Keratinocyte (primary cell): ENCODE measurements around the gene KIDINS220. TPM values are rescaled to one million over a fixed set of nuclear protein-coding genes. Genes with fewer than 3 reads are reported as not detected.

Experiments
- DNase-seq: peaks from one replicate; pipeline ENCODE4 v3.0.0-alpha.2; 2011; ENCODE audit warnings: low read depth, missing footprints, low spot score
- FAIRE-seq: peaks from 2 replicates; lab custom pipeline; 2011; peaks lifted over from hg19 to GRCh38; lab: Jason Lieb, UNC
- H2AFZ ChIP-seq: 2 replicates; pipeline ENCODE4 v1.6.0; 2012; ENCODE audit warnings: low read length, control low read depth, inconsistent platforms; ENCODE audit not compliant: control insufficient read depth
- H3K27ac ChIP-seq: 2 replicates; pipeline ENCODE4 v1.5.1; 2011; ENCODE audit warnings: low read length; ENCODE audit not compliant: control insufficient read depth, insufficient read depth
- H3K27me3 ChIP-seq: 3 replicates; pipeline ENCODE4 v1.6.0; 2011; ENCODE audit warnings: low read length; ENCODE audit not compliant: control insufficient read depth, insufficient read depth; ENCODE audit errors: extremely low read depth
- H3K36me3 ChIP-seq, 2 experiments: 2 replicates in 1 of 2; 3 replicates in 1 of 2; pipeline ENCODE4 v1.5.1; 2011; ENCODE audit warnings: low read length in 2 of 2, mild to moderate bottlenecking in 1 of 2; ENCODE audit not compliant: control insufficient read depth in 2 of 2, insufficient read depth in 2 of 2; ENCODE audit errors: extremely low read depth in 1 of 2
- H3K4me1 ChIP-seq: 3 replicates; pipeline ENCODE4 v1.5.1; 2011; ENCODE audit warnings: low read length; ENCODE audit not compliant: control insufficient read depth, insufficient read depth; ENCODE audit errors: extremely low read depth
- H3K4me2 ChIP-seq: 3 replicates; pipeline ENCODE4 v1.6.0; 2011; ENCODE audit warnings: low read depth, low read length; ENCODE audit not compliant: control insufficient read depth, insufficient read depth; ENCODE audit errors: extremely low read depth
- H3K4me3 ChIP-seq, 3 experiments: fragments of 200-600 bp in 1 of 3; sonication (generic) in 1 of 3; 2 replicates in 2 of 3; 3 replicates in 1 of 3; pipeline ENCODE4 v1.5.1; 2011 to 2016; ENCODE audit warnings: low read length in 3 of 3, mild to moderate bottlenecking in 3 of 3, control low read depth in 2 of 3, inconsistent platforms in 1 of 3, low read depth in 1 of 3, mixed read lengths in 1 of 3, mixed run types in 1 of 3, moderate library complexity in 1 of 3; ENCODE audit not compliant: control insufficient read depth in 2 of 3, insufficient read depth in 2 of 3; ENCODE audit errors: extremely low read depth in 1 of 3
- H3K79me2 ChIP-seq: 2 replicates; pipeline ENCODE4 v1.6.0; 2012; ENCODE audit warnings: low read length; ENCODE audit not compliant: control insufficient read depth, insufficient read depth
- H3K9ac ChIP-seq: 3 replicates; pipeline ENCODE4 v1.6.0; 2011; ENCODE audit warnings: low read length; ENCODE audit not compliant: control insufficient read depth, insufficient read depth; ENCODE audit errors: extremely low read depth
- H3K9me1 ChIP-seq: 3 replicates; pipeline ENCODE4 v1.6.0; 2011; ENCODE audit warnings: low read length; ENCODE audit not compliant: control insufficient read depth, insufficient read depth; ENCODE audit errors: extremely low read depth
- H3K9me3 ChIP-seq: 2 replicates; pipeline ENCODE4 v1.5.1; 2012; ENCODE audit warnings: low read depth, low read length; ENCODE audit not compliant: control insufficient read depth
- H4K20me1 ChIP-seq: 3 replicates; pipeline ENCODE4 v1.6.0; 2011; ENCODE audit warnings: low read length; ENCODE audit not compliant: control insufficient read depth, insufficient read depth; ENCODE audit errors: extremely low read depth
- EZH2 ChIP-seq: IDR thresholded peaks from one replicate; pipeline ENCODE4 v1.6.1; 2012; ENCODE audit warnings: inconsistent platforms, mild to moderate bottlenecking, low read length, moderate library complexity
- dilution Hi-C: fragments of 300-500 bp; cut with MboI; formaldehyde crosslinking; loops from one replicate; pipeline ENCODE4 v1.7.0; 2020; ENCODE audit warnings: low sequenced_read_pairs; ENCODE audit not compliant: extremely low pct_ligation_motif_present
- polyA plus RNA-seq, 5 experiments: library from polyadenylated mRNA; depleted of rRNA in 3 of 5; stranded (reverse) in 3 of 5; stranded (forward) in 1 of 5; unstranded in 1 of 5; fragments of >200 nt; gene quantifications; 1 replicate in 1 of 5; 2 replicates in 3 of 5; 3 replicates in 1 of 5; pipeline versions ENCODE4 v1.2.1 to v1.2.3, GENCODE V29; 2011 to 2012; ENCODE audit warnings: missing spikeins in 2 of 5, low read depth in 1 of 5, low replicate concordance in 1 of 5
- TF ChIP-seq, protein P1 (sequence below), 3 experiments: IDR thresholded peaks in 1 of 3; conservative IDR thresholded peaks in 1 of 3; optimal IDR thresholded peaks in 1 of 3; 2 replicates in 2 of 3; 3 replicates in 1 of 3; pipeline versions ENCODE3 to v1.5.1; 2011; ENCODE audit warnings: low read length in 3 of 3, mild to moderate bottlenecking in 3 of 3, moderate library complexity in 2 of 3, control low read depth in 1 of 3, inconsistent platforms in 1 of 3; ENCODE audit not compliant: insufficient read depth in 2 of 3; ENCODE audit errors: extremely low read depth in 1 of 3

KIDINS220 gene
- polyA plus RNA-seq, 1 donor (not counting 4 experiments of a cell fraction or from before 2014, with no cell fraction given) = 28.8 TPM

DNA sequence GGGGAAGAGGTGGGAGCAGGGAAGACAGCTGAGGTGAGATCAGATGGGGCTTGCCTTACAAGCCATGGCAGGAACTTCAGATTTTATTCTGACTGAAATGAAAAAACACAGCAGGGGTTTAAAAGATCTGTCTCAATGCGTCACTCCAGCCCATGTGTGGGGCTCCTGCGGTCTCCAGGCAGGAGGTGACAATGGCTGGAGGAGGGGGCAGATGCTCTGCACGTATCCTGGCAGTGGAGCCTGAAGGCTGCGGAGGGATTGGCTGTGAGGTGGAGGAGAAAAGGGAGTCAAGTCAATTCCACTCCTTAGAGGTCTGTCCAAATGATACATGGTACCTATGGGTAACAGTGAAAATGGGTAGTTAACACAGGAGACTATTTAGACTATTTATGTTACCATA lies 40.5 kb upstream of the KIDINS220 start:
- FAIRE-seq = no peak
- no peak overlapping the region for H2AFZ ChIP-seq
- H3K9me1 ChIP-seq = no peaks in the 10 kb centered on the region
- H3K4me3 ChIP-seq = no peak overlapping the region
- H3K9me3 ChIP-seq = no peaks in the 10 kb centered on the region
- no peak overlapping the region for H3K4me2 ChIP-seq
- H4K20me1 ChIP-seq = no peaks in the 10 kb centered on the region
- no peak for DNase-seq
- dilution Hi-C loops = no loop called here
- TF ChIP-seq, protein P1, sequence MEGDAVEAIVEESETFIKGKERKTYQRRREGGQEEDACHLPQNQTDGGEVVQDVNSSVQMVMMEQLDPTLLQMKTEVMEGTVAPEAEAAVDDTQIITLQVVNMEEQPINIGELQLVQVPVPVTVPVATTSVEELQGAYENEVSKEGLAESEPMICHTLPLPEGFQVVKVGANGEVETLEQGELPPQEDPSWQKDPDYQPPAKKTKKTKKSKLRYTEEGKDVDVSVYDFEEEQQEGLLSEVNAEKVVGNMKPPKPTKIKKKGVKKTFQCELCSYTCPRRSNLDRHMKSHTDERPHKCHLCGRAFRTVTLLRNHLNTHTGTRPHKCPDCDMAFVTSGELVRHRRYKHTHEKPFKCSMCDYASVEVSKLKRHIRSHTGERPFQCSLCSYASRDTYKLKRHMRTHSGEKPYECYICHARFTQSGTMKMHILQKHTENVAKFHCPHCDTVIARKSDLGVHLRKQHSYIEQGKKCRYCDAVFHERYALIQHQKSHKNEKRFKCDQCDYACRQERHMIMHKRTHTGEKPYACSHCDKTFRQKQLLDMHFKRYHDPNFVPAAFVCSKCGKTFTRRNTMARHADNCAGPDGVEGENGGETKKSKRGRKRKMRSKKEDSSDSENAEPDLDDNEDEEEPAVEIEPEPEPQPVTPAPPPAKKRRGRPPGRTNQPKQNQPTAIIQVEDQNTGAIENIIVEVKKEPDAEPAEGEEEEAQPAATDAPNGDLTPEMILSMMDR (optimal IDR thresholded peaks at IDR 0.05 in 1 of 3, IDR thresholded peaks at IDR 0.05 in 1 of 3, conservative IDR thresholded peaks at IDR 0.05 in 1 of 3; ENCODE audit: extremely low read depth in 1 of 3, insufficient read depth in 2 of 3, low read length in 3 of 3) = no peak
- no peak for TF ChIP-seq EZH2
- H3K79me2 ChIP-seq = no peaks in the 10 kb centered on the region
- H3K27ac ChIP-seq = no peak overlapping the region
- peaks cover 18 to 28% of the 10 kb centered on the region in 2 experiments for H3K36me3 ChIP-seq
- no peak overlapping the region for H3K9ac ChIP-seq
- no peaks in the 10 kb centered on the region for H3K27me3 ChIP-seq
- no peaks in the 10 kb centered on the region for H3K4me1 ChIP-seq

GRCh38 chr2:8877332-8877731 lies 39.9 kb upstream of the KIDINS220 start:
- Histone ChIP-seq H3K9me1 (no peaks in the 10 kb centered on the region), H3K4me2 (no peak overlapping the region), H3K4me3 (no peak overlapping the region), H3K36me3 (peaks cover 20 to 28% of the 10 kb centered on the region in 2 experiments), H3K4me1 (no peaks in the 10 kb centered on the region), H3K27me3 (no peaks in the 10 kb centered on the region), H3K9ac (no peak overlapping the region), H3K9me3 (no peaks in the 10 kb centered on the region), H3K79me2 (no peaks in the 10 kb centered on the region), H3K27ac (no peak overlapping the region), H4K20me1 (no peaks in the 10 kb centered on the region), H2AFZ (no peak overlapping the region)
- dilution Hi-C loops = no loop called here
- FAIRE-seq = no peak
- no peak for DNase-seq
- TF ChIP-seq, protein P1 (optimal IDR thresholded peaks at IDR 0.05 in 1 of 3, IDR thresholded peaks at IDR 0.05 in 1 of 3, conservative IDR thresholded peaks at IDR 0.05 in 1 of 3; ENCODE audit: extremely low read depth in 1 of 3, insufficient read depth in 2 of 3, low read length in 3 of 3) = no peak
- TF ChIP-seq EZH2 = no peak
